ENCODE measurements around the gene UBL4B.

UBL4B gene

DNA sequence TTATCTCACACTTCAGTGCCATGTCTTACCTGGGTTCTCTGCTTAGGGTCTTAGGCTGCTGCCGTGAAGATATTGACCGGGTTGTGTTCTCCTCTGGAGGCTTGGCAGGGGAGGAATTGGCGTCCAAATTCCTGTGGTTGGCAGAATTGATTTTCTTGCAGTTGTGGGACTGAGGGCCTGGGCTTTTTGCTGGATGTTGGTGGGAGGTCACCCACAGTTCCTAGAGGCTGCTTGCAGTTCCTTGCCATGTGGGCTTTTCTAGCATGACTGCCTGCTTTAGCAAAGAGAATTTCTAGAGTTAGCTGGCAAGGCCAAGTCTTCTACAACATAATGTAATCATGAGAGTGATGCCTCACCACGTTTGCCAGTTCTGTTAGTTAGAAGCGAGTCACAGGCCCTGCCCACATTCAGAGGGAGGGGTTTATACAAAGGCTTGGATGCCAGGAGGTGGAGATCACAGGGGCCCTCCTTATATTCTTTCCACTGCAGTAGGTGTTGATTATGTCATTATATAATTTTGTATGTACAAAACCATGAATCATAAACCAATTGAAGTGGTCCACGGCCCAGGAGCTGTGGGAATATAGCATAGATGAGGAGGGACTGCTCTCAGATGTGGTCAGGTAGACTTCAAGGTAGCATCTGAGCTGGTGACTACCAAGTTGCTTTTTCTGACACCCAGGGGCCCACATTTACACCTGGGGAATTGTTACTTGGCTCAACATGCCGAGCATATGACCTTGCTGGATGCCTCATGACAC lies 6.6 kb downstream of the UBL4B start:
- no peak for DNase-seq

DNA sequence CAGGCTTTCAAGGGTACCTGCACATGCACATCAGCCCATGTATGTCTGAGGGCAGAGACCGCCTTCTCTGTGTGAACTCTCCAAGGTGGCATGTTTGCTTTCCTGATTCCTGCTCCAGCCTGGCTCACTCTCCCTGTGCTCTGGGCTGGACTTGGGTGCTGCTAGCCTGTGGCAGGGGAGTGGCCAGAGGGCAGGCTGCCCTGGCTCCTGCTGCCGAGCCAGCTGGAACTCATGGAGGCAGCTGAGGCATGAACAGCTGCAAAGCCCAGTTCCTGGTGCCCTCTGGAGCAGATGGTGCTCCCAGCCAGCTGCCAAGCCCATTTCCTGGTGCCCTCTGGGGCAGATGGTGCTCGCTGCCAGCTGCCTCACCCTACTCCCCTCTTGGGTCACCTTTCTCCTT lies 7.6 kb downstream of the UBL4B start:
- no peak for DNase-seq

- no peak for DNase-seq
These were observed 8.8 kb downstream of the UBL4B start for GRCh38 chr1:110120960-110121561.

GRCh38 chr1:110123224-110123623 lies 11.0 kb downstream of the UBL4B start:
- DNase-seq = no peak

DNA sequence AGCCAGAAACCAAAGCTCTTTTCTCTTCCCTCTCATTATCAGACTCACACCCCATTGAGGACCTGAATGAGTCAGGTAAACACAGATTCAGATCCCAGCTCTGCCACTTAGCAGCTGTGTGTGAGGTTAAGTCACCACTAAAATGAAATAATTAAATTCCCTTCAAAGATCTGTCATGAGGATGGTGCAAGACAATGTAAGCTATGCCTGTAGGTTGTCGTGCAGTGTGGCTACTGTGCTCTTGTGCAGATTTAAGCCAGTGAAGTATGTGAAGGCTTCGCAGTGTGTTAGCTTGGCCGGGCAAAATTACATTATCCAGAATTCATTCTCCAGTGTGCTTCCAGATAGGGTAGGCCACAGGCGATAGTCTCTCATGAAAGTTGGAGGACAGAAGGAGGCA lies 13.6 kb downstream of the UBL4B start:
- DNase-seq = no peak

- no peak for DNase-seq
These were observed 17.9 kb downstream of the UBL4B start for GRCh38 chr1:110130113-110130591.

- DNase-seq = no peak
These were observed 18.7 kb downstream of the UBL4B start for GRCh38 chr1:110130989-110131388.

GRCh38 chr1:110132682-110133081 lies 20.4 kb downstream of the UBL4B start:
- DNase-seq = no peak

GRCh38 chr1:110133436-110133835 lies 21.2 kb downstream of the UBL4B start:
- DNase-seq = no peak

- no peak for DNase-seq
These were observed 21.9 kb downstream of the UBL4B start for GRCh38 chr1:110134050-110134595.

DNA sequence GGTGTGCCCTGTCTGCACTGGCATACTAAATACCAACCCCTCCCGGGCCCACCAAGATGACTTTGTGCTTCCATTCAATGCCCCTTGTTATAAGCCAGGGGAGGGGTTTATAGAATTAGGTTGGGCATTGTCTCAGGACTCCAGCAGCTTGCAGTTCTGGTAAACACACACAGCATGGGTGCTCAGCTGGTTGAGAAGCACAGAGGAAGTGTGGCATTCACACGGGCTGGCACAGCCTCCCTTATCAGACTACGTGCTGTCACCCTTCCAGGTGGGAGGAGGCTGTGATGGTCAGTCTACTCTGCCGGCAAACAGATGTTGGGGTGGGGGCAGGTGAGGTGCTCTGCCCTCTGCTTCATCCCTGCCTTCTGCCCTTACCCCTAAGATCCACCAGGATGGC lies 23.0 kb downstream of the UBL4B start:
- no peak for DNase-seq

GRCh38 chr1:110135666-110136065 lies 23.4 kb downstream of the UBL4B start:
- no peak for DNase-seq

DNA sequence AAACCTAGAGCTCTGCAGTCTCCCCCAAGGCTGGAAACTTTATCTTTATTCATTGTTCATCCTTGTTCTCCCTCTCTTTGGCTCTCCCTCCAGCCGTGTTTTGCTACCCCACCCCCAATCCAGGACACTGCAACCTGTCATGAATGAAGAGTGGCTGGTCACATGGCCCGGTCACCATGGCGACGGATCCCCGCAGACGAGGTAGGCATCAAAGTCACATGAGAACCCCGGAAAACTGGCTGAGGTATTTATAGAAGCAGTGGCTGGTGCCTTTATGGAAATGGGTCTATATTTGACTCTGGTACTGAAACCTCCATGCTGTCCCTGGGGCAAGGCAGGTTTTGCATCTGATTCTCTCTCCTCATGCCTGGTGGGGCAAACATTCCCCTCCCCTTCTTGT lies 24.7 kb downstream of the UBL4B start:
- DNase-seq = no peak

GRCh38 chr1:110138956-110139355 lies 26.7 kb downstream of the UBL4B start:
- DNase-seq = no peak

GRCh38 chr1:110144366-110144765 lies 32.1 kb downstream of the UBL4B start:
- no peak for DNase-seq

GRCh38 chr1:110148961-110149360 lies 36.7 kb downstream of the UBL4B start:
- no peak for DNase-seq

- no peak for DNase-seq
These were observed 38.3 kb downstream of the UBL4B start, which contains the start of gene SLC6A17 for GRCh38 chr1:110150330-110151174. Gene SLC6A17, plus strand, starts transcription at chr1:110150494. Its CDS starts 16,436 bp downstream, at chr1:110166930.

GRCh38 chr1:110151175-110151669 lies 39.0 kb downstream of the UBL4B start:
- no peak for DNase-seq

GRCh38 chr1:110152133-110152785 lies 40.0 kb downstream of the UBL4B start:
- no peak for DNase-seq

DNA sequence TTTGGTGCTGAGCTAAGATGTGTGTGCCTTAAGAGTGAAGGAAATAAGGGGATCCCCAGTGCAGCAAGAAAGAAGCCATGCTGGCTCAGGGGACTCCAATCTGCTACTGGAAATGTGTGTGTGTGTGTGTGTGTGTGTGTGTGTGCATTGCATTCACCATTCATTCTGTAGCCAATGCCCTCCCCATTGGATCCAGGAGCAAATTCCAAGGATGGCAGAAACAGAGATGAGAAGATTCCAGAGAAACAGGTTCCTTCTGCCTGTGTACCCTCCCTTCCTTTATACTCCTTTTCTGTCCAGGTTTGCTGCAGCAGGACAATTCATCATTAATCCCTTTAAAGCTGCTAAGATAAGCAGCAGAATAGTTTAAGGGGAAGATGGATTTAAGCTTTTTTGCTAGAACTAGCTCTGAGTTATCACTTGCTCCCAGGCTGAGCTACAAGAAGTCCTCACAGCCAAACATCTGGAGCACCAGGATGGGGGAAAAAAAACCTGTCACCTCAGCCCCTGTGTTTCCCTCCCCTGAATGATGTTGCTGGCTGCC lies 41.2 kb downstream of the UBL4B start:
- DNase-seq = no peak

GRCh38 chr1:110155878-110156522 lies 43.8 kb downstream of the UBL4B start:
- DNase-seq = peak; percentile 1 to 19

GRCh38 chr1:110158261-110158660 lies 46.0 kb downstream of the UBL4B start:
- DNase-seq = no peak
